ENCODE results near the gene TCFL5. TPM values are rescaled to one million over a fixed set of nuclear protein-coding genes. Genes with fewer than 3 reads are reported as not detected.

Gene TCFL5
- total RNA-seq, 1 donor from 2014 or later: 6.1 TPM

DNA sequence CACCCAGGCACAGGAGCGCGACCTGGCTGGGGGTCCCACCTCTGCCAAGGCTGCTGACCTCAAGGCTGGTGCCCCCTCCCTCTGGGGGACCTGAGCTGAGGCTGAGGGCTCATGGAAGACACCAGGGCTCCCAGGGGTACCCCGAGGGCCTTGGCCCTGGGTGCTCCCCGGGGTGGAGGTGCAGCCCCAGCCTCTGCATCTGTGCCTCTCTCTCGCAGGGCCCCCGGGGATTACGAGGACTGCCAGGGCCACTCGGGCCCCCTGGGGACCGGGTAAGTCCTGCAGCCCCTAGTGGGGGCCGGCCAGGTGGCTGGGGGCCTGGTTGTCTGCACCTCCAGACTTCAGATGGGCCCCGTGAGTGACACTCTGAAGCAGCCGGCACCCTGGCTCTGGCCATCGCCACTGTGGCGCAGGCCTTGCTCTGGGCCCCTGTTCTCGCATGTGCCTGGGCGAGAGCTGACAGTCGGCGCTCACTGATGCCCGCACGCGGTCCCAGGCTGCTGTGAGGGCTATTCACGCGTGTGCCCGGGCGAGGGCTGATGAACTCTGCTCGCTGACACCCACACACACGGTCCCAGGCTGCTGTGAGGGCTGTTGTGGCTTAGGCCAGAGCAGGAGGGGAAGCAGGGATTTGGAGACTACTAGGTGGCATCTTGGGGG, 35.5 kb downstream of the TCFL5 start:
- FAIRE-seq: no peak

DNA sequence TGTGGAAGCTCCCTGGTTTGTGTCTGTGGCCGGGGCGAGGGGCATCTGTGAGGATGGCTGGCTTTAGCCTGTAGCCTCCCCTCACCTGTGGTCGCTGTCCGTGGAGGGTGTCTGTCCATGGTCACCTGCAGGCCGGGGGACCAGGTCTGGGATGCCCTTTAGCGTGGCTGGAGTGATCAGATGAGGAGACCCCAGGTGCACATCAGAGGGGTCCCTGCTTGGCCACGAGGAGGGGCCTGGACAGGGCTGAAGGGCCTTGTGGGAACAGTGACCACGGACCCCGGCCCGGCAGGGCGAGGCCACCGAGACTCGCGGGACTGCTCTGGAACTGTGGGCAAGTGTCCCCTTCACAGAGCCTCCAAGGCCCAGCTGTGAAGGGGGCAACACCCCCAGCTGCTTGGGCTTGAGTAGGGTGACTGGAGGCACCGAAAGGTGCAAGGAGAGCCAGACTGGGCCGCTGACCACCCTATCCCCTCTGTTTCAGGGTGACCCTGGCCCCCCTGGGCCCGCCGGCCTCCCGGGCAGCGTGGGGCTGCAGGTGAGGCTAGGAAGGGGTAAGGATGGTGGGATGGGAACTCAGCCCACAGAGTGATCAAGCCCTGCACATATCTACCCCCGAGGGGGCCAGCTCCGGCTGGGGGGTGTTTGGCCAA, 36.2 kb downstream of the TCFL5 start:
- FAIRE-seq: no peak
- no peak for DNase-seq (ENCODE audit: low spot score in 2 of 2)

More for the DNA sequence above, 35.5 kb downstream of the TCFL5 start:
- no peak for DNase-seq (ENCODE audit: low spot score in 2 of 2)

DNA sequence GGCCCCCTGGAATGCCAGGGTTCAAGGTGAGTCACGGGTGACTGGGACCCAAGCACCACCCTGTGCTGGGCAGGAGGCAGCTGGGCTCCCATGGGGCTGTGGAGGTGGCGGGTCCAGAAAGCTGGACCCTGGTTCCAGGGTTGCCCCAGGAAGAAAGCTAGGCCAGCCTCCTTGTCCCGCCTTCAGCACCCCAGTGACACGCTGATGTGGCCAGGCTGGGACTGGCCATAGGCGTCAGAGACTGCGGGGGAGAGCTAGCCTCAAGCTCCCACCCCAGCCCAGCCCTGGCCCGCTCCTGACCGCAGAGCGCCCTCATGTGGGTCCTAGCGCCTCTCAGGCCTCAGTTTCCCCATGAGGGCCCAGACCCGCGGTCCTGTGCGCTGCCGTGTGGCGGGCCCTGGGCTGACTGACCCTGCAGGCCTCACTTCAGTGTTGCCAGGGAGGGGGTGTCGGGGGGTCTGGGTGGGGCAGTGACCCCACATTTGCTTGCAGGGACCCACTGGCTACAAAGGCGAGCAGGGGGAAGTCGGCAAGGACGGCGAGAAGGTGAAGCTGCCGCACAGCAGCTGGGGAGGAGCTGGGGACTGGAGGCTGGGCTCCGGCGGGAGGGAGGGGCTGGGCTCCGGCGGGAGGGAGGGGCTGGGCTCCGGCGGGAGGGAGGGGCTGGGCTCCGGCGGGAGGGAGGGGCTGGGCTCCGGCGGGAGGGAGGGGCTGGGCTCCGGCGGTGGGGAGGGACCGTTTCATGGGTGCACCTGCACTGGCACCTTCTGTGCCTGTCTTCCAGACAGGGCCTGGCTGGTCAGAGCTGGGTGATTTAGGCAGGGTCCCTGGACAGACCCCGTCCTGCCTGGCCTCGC, 36.9 kb downstream of the TCFL5 start:
- DNase-seq (ENCODE audit: low spot score in 2 of 2) (no peak), FAIRE-seq (no peak)

DNA sequence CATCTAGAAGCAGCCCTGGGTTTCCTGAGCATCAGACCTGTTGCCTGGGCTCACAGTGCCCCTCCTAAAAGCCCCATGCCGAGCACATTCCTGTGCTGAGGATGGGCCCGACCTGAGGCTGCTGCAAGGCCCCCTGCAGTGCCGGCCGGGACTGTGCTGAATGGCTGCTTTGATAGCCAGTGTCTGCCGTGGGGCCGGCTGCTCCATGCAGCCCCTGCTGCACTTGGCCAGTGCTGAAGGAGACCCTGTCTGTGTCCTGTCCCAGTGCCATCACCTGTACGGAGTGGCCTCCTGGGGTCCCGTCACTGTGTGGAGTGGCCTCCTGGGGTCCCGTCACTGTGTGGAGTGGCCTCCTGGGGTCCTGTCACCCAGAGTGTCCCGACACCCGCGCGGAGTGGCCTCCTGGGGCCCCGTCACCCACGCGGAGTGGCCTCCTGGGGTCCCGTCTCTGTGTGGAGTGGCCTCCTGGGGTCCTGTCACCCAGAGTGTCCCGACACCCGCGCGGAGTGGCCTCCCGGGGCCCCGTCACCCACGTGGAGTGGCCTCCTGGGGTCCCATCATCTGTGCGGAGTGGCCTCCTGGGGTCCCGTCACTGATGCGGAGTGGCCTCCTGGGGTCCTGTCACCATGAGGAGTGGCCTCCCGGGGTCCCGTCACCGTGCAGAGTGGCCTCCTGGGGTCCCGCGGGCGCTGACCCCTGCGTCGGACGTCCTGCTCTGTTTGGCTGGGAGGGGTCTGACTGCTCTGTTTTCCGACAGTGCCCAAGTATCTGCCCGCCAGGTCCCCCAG, 37.7 kb downstream of the TCFL5 start:
- DNase-seq (ENCODE audit: low spot score in 2 of 2): no peak
- FAIRE-seq: no peak

DNA sequence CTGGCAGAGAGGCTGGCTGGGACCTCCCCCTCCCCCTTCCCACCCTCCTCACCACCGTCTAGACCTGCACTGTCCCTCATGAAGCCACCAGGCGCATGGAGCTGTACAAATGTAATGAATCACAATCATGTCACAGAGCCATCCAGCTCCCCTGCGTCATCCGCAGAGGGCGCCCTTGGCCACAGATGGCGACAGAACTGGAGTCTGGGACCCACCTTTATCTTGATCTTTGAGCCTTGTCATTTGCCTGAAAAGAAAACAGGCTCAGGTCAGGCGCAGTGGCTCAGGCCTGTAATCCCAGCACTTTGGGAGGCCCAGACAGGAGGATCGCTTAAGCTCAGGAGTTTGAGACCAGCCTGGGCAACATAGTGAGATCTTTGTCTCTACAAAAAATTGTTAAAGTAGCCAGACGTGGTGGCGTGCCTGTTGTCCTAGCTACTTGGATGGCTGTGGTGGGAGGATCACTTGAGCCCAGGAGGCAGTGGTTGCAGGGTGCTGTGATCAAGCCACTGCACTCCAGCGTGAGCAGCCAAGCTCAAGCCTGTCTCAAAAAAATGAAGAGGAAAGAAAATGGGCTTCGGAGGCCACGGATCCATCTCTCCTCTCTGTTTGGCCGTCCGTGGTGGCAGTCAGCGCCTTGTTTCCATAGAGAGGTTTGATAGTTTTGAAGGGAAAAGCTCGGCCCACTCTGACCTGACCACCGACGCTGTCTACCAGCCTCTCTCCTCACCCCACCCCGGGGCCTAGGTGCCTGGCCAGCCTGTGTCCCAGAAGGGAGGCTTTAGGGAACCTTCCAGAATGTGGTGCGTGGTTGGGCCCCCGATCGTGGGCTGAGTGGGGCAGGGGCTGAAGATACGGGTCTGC, 38.6 kb downstream of the TCFL5 start:
- FAIRE-seq (no peak), DNase-seq (ENCODE audit: low spot score in 2 of 2) (no peak)

DNA sequence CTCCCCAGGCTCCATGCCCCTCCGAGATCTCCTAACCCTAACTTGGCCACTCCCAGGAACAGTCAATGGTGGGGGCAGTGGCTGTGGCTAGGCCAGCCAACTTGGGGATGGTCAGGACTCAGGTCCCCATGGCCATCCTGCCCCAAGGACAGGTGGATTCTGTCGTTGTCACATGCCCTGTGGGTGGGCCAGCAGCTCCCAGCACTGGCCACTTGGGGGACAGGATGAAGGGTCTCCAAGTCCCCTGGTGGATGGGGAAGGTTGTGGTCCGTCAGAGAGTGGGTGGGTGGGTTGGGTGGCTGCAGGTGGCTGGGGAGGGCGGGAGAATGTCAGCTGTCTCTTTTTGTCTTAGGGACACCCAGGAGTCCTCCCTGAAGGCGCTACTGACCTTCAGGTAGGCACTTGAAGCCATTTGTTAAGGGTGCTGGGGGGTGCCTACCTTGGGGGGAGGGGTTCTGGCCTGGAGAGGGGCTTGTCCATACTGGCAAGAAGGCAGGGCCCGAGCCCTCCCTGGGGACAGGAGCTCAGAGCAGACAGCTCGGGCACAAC, 39.3 kb downstream of the TCFL5 start:
- FAIRE-seq: no peak

DNA sequence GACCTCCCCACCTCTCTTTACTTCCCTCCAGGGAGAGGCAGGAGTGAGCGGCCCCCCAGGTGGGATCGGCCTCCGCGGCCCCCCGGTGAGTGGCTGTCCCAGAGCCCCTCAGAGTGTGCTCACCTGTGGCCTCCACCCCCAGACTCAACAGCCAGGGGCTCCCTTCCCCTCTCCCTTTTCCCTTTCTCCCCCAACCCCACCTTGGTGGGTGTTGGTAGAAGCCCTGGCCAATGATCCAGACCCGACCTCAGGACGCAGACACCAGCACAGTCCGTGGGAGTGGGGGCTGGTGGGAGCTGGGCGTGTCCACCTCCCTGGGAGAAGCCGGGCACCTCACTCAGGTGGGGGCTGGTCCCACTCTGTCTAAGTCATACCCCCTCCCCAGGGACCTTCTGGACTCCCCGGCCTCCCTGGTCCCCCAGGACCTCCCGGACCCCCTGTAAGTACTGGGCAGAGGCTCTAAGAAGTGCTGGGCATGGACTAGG, 39.9 kb downstream of the TCFL5 start:
- FAIRE-seq: no peak

More for the DNA sequence above, 39.3 kb downstream of the TCFL5 start:
- no peak for DNase-seq (ENCODE audit: low spot score in 2 of 2)

DNA sequence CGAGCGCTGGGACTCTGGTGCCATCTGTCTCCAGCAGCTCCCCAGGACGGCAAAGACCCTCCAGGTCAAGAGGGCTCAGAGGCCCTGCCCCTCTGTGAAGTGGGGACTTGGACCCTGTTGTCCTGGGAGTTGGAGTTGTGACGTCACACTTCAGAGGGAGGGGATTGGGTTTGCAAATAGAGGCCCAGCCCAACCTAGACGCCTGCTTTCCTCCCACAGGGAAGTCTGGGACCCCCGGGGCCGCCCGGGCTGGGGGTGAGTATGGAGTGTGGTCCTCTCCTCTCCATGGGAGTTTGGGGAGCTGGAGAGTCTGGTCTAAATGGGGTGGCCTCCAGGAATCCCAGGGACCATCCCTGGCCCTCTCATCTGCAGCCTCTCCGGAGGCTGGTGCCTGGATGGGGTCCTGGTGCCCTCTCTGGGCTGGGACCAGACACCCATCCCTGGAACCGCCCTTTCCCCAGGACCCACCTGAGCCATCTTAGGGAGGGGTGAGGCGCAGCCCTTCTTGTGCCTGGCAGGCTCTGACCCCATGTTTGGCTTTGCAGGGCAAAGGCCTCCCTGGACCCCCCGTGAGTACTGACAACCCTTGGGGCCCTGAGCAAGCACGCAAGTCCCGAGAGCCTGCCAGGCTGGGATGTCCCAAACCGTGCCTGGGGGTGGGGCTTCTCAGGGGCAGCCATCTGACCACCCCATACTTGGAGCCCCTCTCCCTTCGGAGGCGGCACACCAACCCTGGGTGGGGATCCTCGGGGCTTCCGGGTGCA, 40.5 kb downstream of the TCFL5 start:
- no peak for FAIRE-seq
- no peak for DNase-seq (ENCODE audit: low spot score in 2 of 2)

More for the DNA sequence above, 39.9 kb downstream of the TCFL5 start:
- DNase-seq (ENCODE audit: low spot score in 2 of 2): no peak

DNA sequence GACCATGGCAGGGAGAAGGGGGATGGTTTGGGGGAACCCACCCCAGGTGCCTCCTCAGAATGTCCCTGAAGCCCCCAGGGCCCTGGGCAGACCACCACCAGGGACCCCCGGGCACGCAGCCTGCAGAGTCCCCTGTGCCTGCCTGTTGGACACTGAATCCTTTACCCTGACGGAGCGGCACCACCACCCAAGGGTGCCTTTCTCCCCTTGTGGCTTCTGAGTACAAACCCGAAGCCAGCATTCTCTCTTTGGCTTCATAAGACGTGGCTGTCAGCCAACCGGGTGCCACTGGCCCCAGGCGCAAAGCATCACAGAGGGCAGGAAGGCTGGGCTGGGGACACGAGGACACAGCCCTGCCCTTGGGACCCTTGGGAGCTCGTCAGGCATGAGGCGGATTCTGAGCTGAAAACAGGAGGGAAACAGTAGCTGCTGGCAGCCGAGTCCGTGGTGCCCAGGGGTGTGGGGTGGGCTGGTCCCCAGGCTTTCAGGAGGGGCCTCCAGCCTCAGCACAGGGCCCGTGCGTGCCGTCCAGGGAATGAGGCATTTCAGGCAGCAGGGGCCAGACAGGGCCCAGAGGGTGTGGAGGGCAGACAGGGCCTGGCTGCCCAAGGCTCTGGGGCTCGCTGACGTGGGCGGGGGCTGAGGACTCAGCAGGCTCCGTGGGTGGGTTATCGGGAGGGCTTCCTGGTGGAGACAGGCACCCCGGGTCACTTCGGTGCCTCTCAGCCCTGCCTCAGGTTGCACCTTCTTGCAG, 41.2 kb downstream of the TCFL5 start:
- FAIRE-seq (no peak), DNase-seq (ENCODE audit: low spot score in 2 of 2) (peak in 1 of 2 donors; percentile 64)

DNA sequence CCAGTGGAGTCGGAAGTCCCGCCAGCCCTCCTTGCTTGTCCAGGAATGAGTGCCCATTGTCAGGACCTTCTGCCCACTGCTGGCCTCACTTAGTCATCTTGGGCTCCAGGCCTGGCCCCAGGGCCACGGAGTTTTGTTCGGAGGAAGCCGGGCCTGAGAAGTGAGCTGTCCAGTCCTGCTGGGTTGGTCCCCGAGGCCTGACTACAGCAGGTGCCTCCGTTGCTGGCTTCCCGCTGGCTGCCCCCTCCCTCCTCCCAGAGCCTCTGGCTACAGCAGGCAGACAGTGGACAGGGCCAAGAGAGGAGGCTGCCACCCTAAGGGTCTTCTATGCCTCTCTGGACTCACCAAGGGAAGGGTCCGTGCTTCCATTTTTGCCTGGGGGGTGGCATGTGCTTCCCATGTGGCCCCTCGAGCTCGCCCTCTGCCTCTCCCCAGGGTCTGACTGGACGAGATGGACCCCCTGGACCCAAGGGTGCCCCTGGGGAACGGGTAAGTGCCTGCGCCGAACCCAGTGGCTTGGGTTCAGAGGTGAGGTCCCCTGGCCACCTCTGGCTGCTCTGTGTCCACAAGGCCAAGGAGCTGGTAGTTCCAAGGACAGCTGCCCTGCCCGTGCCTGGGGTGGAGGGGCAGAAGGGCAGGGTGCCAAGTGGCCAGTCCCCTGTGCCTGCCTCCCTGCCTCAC, 42.0 kb downstream of the TCFL5 start:
- DNase-seq (ENCODE audit: low spot score in 2 of 2) (no peak), FAIRE-seq (no peak)

DNA sequence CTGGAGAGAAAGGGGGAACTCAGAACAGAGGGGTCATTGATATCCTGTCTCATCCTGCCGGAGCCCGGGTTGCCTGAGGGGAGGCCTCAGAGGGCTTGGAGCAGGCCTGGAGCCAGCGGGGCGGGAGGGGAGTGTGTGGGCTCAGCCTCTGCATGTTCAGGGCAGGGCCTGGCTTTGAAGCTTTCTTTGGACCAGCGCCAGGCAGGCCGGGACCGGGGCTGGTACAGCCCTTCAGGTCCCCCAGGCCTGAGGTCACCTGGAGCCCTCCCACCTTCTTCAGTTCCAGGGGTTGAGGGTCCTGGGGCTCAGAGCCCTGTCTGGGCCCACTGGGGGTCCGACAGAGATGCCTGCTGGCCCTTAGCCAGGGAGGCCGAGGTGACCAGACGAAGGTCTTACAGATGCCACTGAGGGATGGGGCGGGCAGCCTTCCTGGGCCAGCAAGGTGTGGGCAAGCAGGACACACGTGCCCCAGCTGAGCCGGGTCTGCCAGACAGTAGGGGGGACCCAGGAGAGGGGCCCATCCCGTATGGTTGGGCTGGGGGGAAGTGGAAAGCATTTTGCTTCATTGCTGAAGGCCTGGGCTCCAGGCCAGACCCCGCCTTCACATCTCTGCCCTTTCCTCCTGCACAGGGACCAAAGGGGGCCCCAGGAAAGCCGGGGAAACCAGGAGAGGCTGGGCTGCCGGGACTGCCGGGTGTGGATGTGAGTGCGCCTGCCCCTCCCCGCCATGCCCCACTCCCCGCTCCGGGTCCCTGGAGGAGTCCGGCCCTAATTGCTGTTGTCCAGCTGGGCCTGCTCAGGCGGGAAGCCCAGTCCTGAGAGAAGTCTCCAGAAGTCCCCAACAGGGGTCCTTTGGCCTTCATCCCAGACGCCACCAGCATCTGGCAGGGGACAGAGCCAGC, 42.8 kb downstream of the TCFL5 start:
- peak; percentile 83 to 87 for DNase-seq (ENCODE audit: low spot score in 2 of 2)
- no peak for FAIRE-seq

DNA sequence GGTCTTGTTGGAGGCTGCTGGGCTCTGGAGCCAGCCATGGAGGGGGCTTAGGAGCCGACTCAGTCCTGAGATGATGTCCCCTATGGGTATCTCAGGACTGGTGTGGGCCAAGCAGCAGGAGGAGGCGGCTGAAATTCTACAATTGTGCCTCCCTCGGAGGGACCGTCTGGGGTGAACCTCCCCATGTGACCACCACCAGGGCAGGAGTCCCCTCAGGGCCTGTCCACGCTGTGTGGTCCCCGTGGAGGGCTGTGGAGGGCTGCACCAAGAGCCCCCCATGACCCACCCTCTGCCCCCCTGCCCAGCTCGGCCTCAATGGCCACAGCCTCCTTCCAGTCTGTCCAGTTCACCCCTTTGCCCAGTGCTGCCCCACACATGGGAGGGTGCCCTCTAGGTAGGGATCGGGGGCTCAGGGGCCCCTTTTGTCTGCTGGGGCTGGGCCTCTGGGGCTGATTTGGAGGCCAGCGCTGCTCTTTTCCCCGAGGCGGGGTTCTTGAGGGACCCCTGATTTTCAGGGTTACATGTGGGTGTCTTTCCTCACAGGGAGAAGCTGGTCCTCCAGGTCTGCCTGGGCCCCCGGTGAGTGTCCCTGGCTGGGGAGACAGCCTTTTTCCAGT, 43.5 kb downstream of the TCFL5 start:
- DNase-seq (ENCODE audit: low spot score in 2 of 2) (no peak), FAIRE-seq (no peak)

DNA sequence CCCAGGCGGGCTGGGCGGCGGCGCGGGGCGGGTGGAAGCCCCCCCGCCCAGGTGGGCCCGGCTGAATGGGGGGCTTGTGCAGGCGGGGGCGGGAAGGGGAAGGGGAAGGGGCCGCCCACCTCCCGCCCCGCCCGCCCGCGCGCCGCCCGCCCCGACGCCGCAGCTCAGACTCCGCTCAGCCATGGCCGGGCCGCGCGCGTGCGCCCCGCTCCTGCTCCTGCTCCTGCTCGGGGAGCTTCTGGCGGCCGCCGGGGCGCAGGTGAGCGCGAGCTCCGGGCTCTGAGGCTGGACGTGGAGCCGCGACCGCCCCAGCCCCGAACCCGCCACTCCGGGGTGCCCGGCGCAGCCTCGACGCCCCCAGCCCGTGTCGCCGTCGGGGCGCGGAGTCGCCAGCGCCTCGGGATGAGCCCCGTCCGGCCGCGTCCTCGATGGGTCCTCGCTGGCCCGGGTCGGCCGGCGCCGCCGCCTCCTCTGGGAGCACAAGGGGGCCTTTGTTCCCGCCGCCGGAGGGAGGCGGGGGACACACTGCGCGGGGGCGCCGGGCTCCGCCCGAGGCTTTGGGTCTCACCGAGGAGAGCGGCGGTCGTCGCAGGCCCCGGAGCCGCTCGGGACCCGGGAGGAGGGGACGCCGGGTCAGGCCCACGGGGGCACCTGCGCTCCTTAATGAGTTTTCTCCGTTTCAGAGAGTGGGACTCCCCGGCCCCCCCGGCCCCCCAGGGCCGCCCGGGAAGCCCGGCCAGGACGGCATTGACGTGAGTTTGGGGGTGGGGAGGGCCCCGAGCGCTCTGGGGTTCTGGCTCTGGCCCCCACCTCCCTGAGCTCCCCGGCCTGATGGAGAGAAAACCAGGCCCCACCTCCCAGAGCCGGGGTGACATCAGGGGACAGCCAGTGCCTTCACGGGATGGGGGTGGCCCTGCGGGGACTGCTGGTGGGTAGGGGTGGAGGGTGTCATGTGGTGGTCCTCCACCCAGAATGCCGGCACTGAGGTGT, 44.4 kb downstream of the TCFL5 start, which contains the start of gene COL9A3:
TSS of gene COL9A3 (plus strand) at position 167 of the 990 bp plus-strand sequence. CDS start at position 182, 15 bp downstream.
- FAIRE-seq: no peak
- DNase-seq (ENCODE audit: low spot score in 2 of 2): peak; percentile 73 to 92
